GM21717 (cell line): ENCODE results near the gene ZNF534.
"Not testable (repeated sequence)": the region's sequence is repeated elsewhere in the genome, so short reads cannot be mapped to it uniquely, and the experiment has no call there.

Source experiments
- ATAC-seq: cut with Tn5 transposase; IDR thresholded peaks from one replicate; pipeline ENCODE4 v1.9.1; 2021; ENCODE audit warnings: mild to moderate bottlenecking, moderate library complexity; ENCODE audit not compliant: unreplicated experiment

Gene ZNF534

GRCh38 chr19:52428937-52429336 lies at the start of gene ZNF534:
Gene ZNF534 (plus strand): TSS chr19:52429148. CDS start chr19:52431475, 2,327 bp downstream.
- ATAC-seq, result no peak

- no peak for ATAC-seq
These were observed 37.8 kb upstream of the ZNF534 start for GRCh38 chr19:52391135-52391534.

GRCh38 chr19:52397310-52398080 lies 31.5 kb upstream of the ZNF534 start, which contains the start of gene ZNF528:
Gene ZNF528 (plus strand): TSS chr19:52397849. CDS start chr19:52402014, 4,165 bp downstream.
- peak; percentile 80 for ATAC-seq

GRCh38 chr19:52398081-52398441 lies 30.9 kb upstream of the ZNF534 start:
- ATAC-seq, result no peak

GRCh38 chr19:52410276-52410675 lies 18.7 kb upstream of the ZNF534 start:
- no peak for ATAC-seq

GRCh38 chr19:52415711-52416110 lies 13.2 kb upstream of the ZNF534 start:
- no peak for ATAC-seq

GRCh38 chr19:52442179-52442578 lies 13.2 kb downstream of the ZNF534 start:
- ATAC-seq, result no peak

GRCh38 chr19:52444506-52444905 lies 15.6 kb downstream of the ZNF534 start:
- ATAC-seq, result no peak

GRCh38 chr19:52451241-52451640 lies 22.3 kb downstream of the ZNF534 start:
- no peak for ATAC-seq

GRCh38 chr19:52453324-52454094 lies 24.6 kb downstream of the ZNF534 start, which contains the start of gene ZNF578:
Gene ZNF578 (plus strand): TSS chr19:52453553. CDS start chr19:52501846, 48,293 bp downstream.
- no peak for ATAC-seq

- ATAC-seq, result no peak
These were observed 36.0 kb downstream of the ZNF534 start for GRCh38 chr19:52464798-52465470.

- no peak for ATAC-seq
These were observed 44.9 kb downstream of the ZNF534 start for GRCh38 chr19:52473655-52474350.

- ATAC-seq, result no peak
These were observed 45.6 kb downstream of the ZNF534 start for GRCh38 chr19:52474351-52475127.

- ATAC-seq, result not testable (repeated sequence)
These were observed 55.3 kb downstream of the ZNF534 start for GRCh38 chr19:52484111-52484743.

- ATAC-seq, result not testable (repeated sequence)
These were observed 56.1 kb downstream of the ZNF534 start for GRCh38 chr19:52485064-52485463.

GRCh38 chr19:52485561-52486240 lies 56.8 kb downstream of the ZNF534 start:
- not testable (repeated sequence) for ATAC-seq

GRCh38 chr19:52492201-52492993 lies 63.4 kb downstream of the ZNF534 start:
- ATAC-seq, result no peak

- no peak for ATAC-seq
These were observed 64.1 kb downstream of the ZNF534 start for GRCh38 chr19:52492994-52493470.
